Loucy (cell line): Measurements from ENCODE around the gene TASP1.

Experiments used
- H2AFZ ChIP-seq: fragments of 200-600 bp; sonication (generic); 2 replicates; pipeline ENCODE4 v1.6.0; 2016; ENCODE audit warnings: antibody characterized with exemption, mild to moderate bottlenecking, low read length, moderate library complexity
- H3F3A ChIP-seq: fragments of 200-600 bp; 2 replicates; pipeline ENCODE4 v1.6.0; 2016; ENCODE audit warnings: antibody characterized with exemption, low read depth, mild to moderate bottlenecking
- H3K27me3 ChIP-seq: fragments of 200-600 bp; sonication (generic); 2 replicates; pipeline ENCODE4 v1.6.1; 2014; ENCODE audit warnings: low read length, mild to moderate bottlenecking; ENCODE audit not compliant: insufficient read depth, poor library complexity, severe bottlenecking
- H3K36me3 ChIP-seq: fragments of 200-600 bp; sonication (generic); 2 replicates; pipeline ENCODE4 v1.6.1; 2016; ENCODE audit warnings: low read length; ENCODE audit not compliant: insufficient read depth
- H3K4me1 ChIP-seq: fragments of 200-600 bp; sonication (generic); 2 replicates; pipeline ENCODE4 v1.5.1; 2014; ENCODE audit warnings: low read length, mild to moderate bottlenecking; ENCODE audit not compliant: insufficient read depth, poor library complexity, severe bottlenecking
- H3K4me2 ChIP-seq: fragments of 200-600 bp; sonication (generic); 2 replicates; pipeline ENCODE4 v1.6.0; 2014; ENCODE audit warnings: antibody characterized with exemption, low read length, low read depth, mild to moderate bottlenecking; ENCODE audit not compliant: poor library complexity, severe bottlenecking
- H3K4me3 ChIP-seq: fragments of 200-600 bp; sonication (generic); 2 replicates; pipeline ENCODE4 v1.5.1; 2014; ENCODE audit warnings: low read length, mild to moderate bottlenecking, mixed read lengths; ENCODE audit not compliant: poor library complexity, severe bottlenecking
- H3K79me2 ChIP-seq: fragments of 200-600 bp; sonication (generic); 2 replicates; pipeline ENCODE4 v1.6.1; 2014; ENCODE audit warnings: low read length; ENCODE audit not compliant: insufficient read depth
- H3K9ac ChIP-seq: fragments of 200-600 bp; sonication (generic); 2 replicates; pipeline ENCODE4 v1.6.0; 2014; ENCODE audit warnings: mild to moderate bottlenecking, low read depth, low read length, moderate library complexity; ENCODE audit not compliant: poor library complexity, severe bottlenecking
- H3K9me2 ChIP-seq: fragments of 200-600 bp; sonication (generic); replicated peaks from 2 replicates; pipeline ENCODE4 v1.6.1; 2016; ENCODE audit warnings: low read depth, low read length, mixed read lengths
- H3K9me3 ChIP-seq: fragments of 200-600 bp; sonication (generic); 2 replicates; pipeline ENCODE4 v1.6.1; 2014; ENCODE audit warnings: mild to moderate bottlenecking, antibody characterized with exemption, low read length, low read depth; ENCODE audit not compliant: insufficient read depth
- H4K20me1 ChIP-seq: fragments of 200-600 bp; sonication (generic); 2 replicates; pipeline ENCODE4 v1.6.0; 2014; ENCODE audit warnings: antibody characterized with exemption, low read length, mild to moderate bottlenecking; ENCODE audit not compliant: insufficient read depth, poor library complexity, severe bottlenecking
- EZH2phosphoT487 ChIP-seq: fragments of 200-600 bp; IDR thresholded peaks from 2 replicates; pipeline ENCODE4 v1.6.1; 2018; ENCODE audit warnings: antibody characterized with exemption, mild to moderate bottlenecking, moderate library complexity, borderline replicate concordance
- TF ChIP-seq, protein P1 (sequence below): fragments of 200-600 bp; sonication (generic); conservative IDR thresholded peaks from 2 replicates; pipeline ENCODE4 v1.5.1; 2014; ENCODE audit warnings: mild to moderate bottlenecking, antibody characterized with exemption, low read length

TASP1 gene

DNA sequence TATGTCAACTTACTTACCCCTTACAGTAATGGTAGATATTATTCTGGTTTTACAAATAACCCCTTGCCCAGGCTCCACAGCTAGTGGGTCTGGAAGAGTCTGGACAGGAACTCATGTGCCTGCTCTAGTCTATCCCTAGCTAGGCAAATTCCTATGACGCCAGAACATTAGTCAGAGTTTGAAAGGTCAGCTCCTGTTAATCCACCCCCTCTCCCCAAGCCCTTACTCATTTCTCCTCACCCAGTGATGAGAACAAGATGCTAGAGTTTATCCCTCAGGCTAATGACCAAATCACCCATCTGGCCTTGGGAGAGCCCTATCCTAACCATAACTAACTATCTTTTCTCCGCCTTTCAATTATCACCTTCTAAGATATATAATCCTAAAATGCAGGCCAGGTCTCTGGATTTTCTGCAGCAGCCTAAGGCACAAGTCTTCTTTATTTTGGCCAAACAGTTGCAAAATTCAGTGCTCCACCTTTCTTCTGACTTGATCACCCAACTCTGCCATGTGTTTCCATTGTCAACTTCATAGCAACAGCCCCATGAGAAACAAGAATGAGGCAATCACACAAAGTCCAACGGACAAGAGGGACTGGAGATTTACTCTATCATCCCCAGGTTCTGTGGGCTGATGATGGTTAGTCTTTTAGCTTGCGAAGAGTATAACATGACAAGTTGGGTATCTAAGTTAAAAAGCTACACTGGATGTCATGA is 113.3 kb downstream of the TASP1 start:
- Histone ChIP-seq H3K4me1 (no peaks in the 10 kb centered on the region), H3F3A (no peaks in the 10 kb centered on the region), H3K9me3 (no peaks in the 10 kb centered on the region), H3K9me2 (no peaks in the 10 kb centered on the region), H3K79me2 (no peaks in the 10 kb centered on the region), H3K4me2 (no peak overlapping the region), H3K9ac (no peak overlapping the region), H4K20me1 (no peaks in the 10 kb centered on the region), H2AFZ (no peak overlapping the region), H3K36me3 (peaks cover 9% of the 10 kb centered on the region; the same call in 1 of the 2 replicates), H3K27me3 (no peaks in the 10 kb centered on the region), H3K4me3 (no peak overlapping the region)
- TF ChIP-seq, protein P1, sequence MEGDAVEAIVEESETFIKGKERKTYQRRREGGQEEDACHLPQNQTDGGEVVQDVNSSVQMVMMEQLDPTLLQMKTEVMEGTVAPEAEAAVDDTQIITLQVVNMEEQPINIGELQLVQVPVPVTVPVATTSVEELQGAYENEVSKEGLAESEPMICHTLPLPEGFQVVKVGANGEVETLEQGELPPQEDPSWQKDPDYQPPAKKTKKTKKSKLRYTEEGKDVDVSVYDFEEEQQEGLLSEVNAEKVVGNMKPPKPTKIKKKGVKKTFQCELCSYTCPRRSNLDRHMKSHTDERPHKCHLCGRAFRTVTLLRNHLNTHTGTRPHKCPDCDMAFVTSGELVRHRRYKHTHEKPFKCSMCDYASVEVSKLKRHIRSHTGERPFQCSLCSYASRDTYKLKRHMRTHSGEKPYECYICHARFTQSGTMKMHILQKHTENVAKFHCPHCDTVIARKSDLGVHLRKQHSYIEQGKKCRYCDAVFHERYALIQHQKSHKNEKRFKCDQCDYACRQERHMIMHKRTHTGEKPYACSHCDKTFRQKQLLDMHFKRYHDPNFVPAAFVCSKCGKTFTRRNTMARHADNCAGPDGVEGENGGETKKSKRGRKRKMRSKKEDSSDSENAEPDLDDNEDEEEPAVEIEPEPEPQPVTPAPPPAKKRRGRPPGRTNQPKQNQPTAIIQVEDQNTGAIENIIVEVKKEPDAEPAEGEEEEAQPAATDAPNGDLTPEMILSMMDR = no peak
- no peak for TF ChIP-seq EZH2phosphoT487

DNA sequence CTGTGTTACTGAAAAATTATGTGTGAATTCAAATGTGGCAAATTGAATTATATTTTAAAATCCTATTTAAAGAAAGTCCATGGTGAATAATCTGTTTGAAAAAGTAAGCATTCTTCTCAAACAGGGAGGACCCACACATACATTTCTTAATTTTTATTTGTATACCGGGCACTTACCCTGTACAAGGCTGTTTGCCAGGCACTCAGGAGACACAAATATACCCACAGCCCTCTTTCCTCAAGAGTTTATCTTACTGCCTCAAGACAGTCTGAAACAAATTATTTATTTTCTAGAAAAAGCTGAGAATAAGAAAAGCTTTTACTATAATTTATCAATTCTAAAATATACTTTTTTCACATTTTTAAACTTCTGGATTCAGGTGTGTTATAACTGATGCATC is 114.4 kb downstream of the TASP1 start:
- Histone ChIP-seq H3K36me3 (peaks cover 9% of the 10 kb centered on the region; the same call in 1 of the 2 replicates), H3K27me3 (no peaks in the 10 kb centered on the region), H3K4me1 (no peaks in the 10 kb centered on the region), H3K9ac (no peak overlapping the region), H2AFZ (no peak overlapping the region), H3K4me3 (no peak overlapping the region), H3K9me2 (no peaks in the 10 kb centered on the region), H3K4me2 (no peak overlapping the region), H3K9me3 (no peaks in the 10 kb centered on the region), H4K20me1 (no peaks in the 10 kb centered on the region), H3K79me2 (no peaks in the 10 kb centered on the region), H3F3A (no peaks in the 10 kb centered on the region)
- TF ChIP-seq, protein P1 = no peak
- TF ChIP-seq EZH2phosphoT487 = no peak

DNA sequence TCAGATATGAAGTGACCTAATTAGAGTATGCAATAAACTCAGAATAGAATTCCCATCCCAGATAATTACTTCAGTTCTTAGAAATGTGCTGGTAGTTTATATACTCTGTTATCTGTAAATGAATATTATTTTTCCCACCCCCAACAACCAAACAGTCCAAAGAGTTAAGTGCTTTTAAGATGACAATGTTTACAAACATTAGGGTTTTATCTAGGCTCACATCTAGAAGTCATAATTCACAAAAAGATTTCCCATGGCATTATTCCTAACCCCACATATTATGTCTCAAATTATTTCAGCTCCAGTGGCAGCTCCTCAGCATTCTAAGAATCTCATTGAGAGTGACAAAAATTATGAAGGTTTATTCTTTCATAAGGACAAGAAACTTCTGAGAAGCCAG is 120.9 kb downstream of the TASP1 start:
- Histone ChIP-seq H4K20me1 (no peaks in the 10 kb centered on the region), H3K79me2 (no peaks in the 10 kb centered on the region), H3K9ac (no peak overlapping the region), H3K9me3 (no peaks in the 10 kb centered on the region), H3K4me2 (no peak overlapping the region), H3K27me3 (no peaks in the 10 kb centered on the region), H3F3A (no peaks in the 10 kb centered on the region), H3K36me3 (peaks cover 9% of the 10 kb centered on the region; the same call in 1 of the 2 replicates), H3K4me1 (no peaks in the 10 kb centered on the region), H2AFZ (no peak overlapping the region), H3K4me3 (no peak overlapping the region), H3K9me2 (no peaks in the 10 kb centered on the region)
- no peak for TF ChIP-seq EZH2phosphoT487
- TF ChIP-seq, protein P1 = no peak
